Nucleus accumbens (tissue), 56 donors: Measurements from ENCODE around the gene MMP14.
"Not testable (repeated sequence)": the region's sequence is repeated elsewhere in the genome, so short reads cannot be mapped to it uniquely, and the experiment has no call there.

Source experiments
- DNase-seq, 56 donors: peaks; one replicate each; lab custom pipeline; 2025; lab: John Stamatoyannopoulos, UW

MMP14 gene

GRCh38 chr14:22839159-22839779, 2.9 kb downstream of the MMP14 start:
- DNase-seq = no peak

- DNase-seq = no peak
Observed at GRCh38 chr14:22841311-22841710, 4.9 kb downstream of the MMP14 start.

GRCh38 chr14:22841769-22842168, 5.4 kb downstream of the MMP14 start:
- DNase-seq = no peak

GRCh38 chr14:22842211-22843122, 6.1 kb downstream of the MMP14 start:
- no peak for DNase-seq

GRCh38 chr14:22843123-22843925, 6.9 kb downstream of the MMP14 start:
- no peak for DNase-seq

- no peak for DNase-seq
Observed at GRCh38 chr14:22844221-22845102, 8.1 kb downstream of the MMP14 start.

- no peak for DNase-seq
Observed at GRCh38 chr14:22845103-22845394, 8.7 kb downstream of the MMP14 start.

GRCh38 chr14:22845821-22846625, 9.6 kb downstream of the MMP14 start:
- DNase-seq = no peak

- DNase-seq = no peak
Observed at GRCh38 chr14:22846811-22847307, 10.5 kb downstream of the MMP14 start.

GRCh38 chr14:22847661-22848341, 11.4 kb downstream of the MMP14 start:
- DNase-seq = no peak

GRCh38 chr14:22848351-22849164, 12.2 kb downstream of the MMP14 start:
- peak in 11 of 56 donors; percentile 5 to 40 (median 23) for DNase-seq

- DNase-seq = peak in 21 of 56 donors; percentile 7 to 66 (median 36)
Observed at GRCh38 chr14:22849212-22849819, 12.9 kb downstream of the MMP14 start.

GRCh38 chr14:22850944-22851764, 14.8 kb downstream of the MMP14 start:
- peak in 41 of 56 donors; percentile 15 to 83 (median 48) for DNase-seq

GRCh38 chr14:22852178-22852577, 15.8 kb downstream of the MMP14 start:
- DNase-seq = not testable (repeated sequence)

GRCh38 chr14:22852599-22852939, 16.2 kb downstream of the MMP14 start:
- DNase-seq = no peak
